HEK293 (cell line): ENCODE results near the gene MECR.

Source experiments
- CTCF ChIA-PET: fragments of 350-600 bp; formaldehyde crosslinking; extraction: SDS; loops from one replicate; lab custom pipeline; 2021; ENCODE audit warnings: antibody characterized with exemption; lab: Yijun Ruan, JAX
- POLR2A ChIA-PET: fragments of 300-600 bp; formaldehyde crosslinking; extraction: SDS; loops from one replicate; lab custom pipeline; 2020; ENCODE audit warnings: antibody characterized with exemption, inconsistent platforms; lab: Yijun Ruan, JAX
- H3K27ac ChIP-seq: fragments of 200-500 bp; sonication (Bioruptor generic); 2 replicates; pipeline ENCODE4 v1.5.1; 2014; ENCODE audit warnings: low read depth, low read length, control low read depth, inconsistent platforms; ENCODE audit errors: extremely low read depth
- H3K36me3 ChIP-seq, 2 experiments: fragments of 200-500 bp in 1 of 2; sonication (Bioruptor generic) in 1 of 2; 1 replicate in 1 of 2; 2 replicates in 1 of 2; pipeline ENCODE4 v1.5.1; 2014 to 2017; ENCODE audit warnings: inconsistent platforms in 2 of 2, low read length in 2 of 2; ENCODE audit not compliant: control insufficient read depth in 2 of 2, insufficient read depth in 1 of 2
- H3K4me1 ChIP-seq: fragments of 200-500 bp; sonication (Bioruptor generic); 2 replicates; pipeline ENCODE4 v1.5.1; 2014; ENCODE audit warnings: mild to moderate bottlenecking, low read length, inconsistent platforms; ENCODE audit not compliant: control insufficient read depth, insufficient read depth
- H3K4me3 ChIP-seq: 2 replicates; pipeline ENCODE4 v1.5.1; 2011; ENCODE audit warnings: low read depth, mild to moderate bottlenecking, control low read depth, low read length, moderate library complexity
- H3K9me3 ChIP-seq: fragments of 200-500 bp; sonication (Bioruptor generic); 2 replicates; pipeline ENCODE4 v1.5.1; 2014; ENCODE audit warnings: low read depth, low read length, inconsistent platforms; ENCODE audit not compliant: control insufficient read depth, insufficient read depth
- WT1 ChIP-seq: fragments of 450-650 bp; formaldehyde crosslinking; IDR thresholded peaks from 2 replicates; pipeline ENCODE4 v1.5.1; 2016; ENCODE audit warnings: missing biosample characterization, missing genetic modification characterization
- YY1 ChIP-seq: fragments of 450-650 bp; formaldehyde crosslinking; IDR thresholded peaks from 2 replicates; pipeline ENCODE4 v1.5.1; 2018; ENCODE audit warnings: missing biosample characterization, missing genetic modification characterization
- ZBTB1 ChIP-seq: fragments of 450-650 bp; formaldehyde crosslinking; IDR thresholded peaks from 2 replicates; pipeline ENCODE4 v1.5.1; 2016; ENCODE audit warnings: missing biosample characterization, missing genetic modification characterization
- ZNF155 ChIP-seq: fragments of 450-650 bp; formaldehyde crosslinking; IDR thresholded peaks from 2 replicates; pipeline ENCODE4 v1.5.1; 2016; ENCODE audit warnings: missing biosample characterization, missing genetic modification characterization
- ZNF169 ChIP-seq: fragments of 450-650 bp; formaldehyde crosslinking; IDR thresholded peaks from 2 replicates; pipeline ENCODE4 v1.5.1; 2016; ENCODE audit warnings: missing biosample characterization, missing genetic modification characterization
- ZNF311 ChIP-seq: fragments of 450-650 bp; formaldehyde crosslinking; IDR thresholded peaks from 2 replicates; pipeline ENCODE4 v1.5.1; 2017; ENCODE audit warnings: missing biosample characterization, missing genetic modification characterization, borderline replicate concordance
- ZNF335 ChIP-seq: fragments of 450-650 bp; formaldehyde crosslinking; conservative IDR thresholded peaks from 2 replicates; pipeline ENCODE4 v1.5.1; 2016; ENCODE audit warnings: missing biosample characterization, missing genetic modification characterization
- ZNF350 ChIP-seq: fragments of 450-650 bp; formaldehyde crosslinking; IDR thresholded peaks from 2 replicates; pipeline ENCODE4 v1.5.0; 2017; ENCODE audit warnings: missing biosample characterization, mild to moderate bottlenecking, missing genetic modification characterization
- ZNF354C ChIP-seq: fragments of 450-650 bp; formaldehyde crosslinking; IDR thresholded peaks from 2 replicates; pipeline ENCODE4 v1.5.1; 2016; ENCODE audit warnings: missing biosample characterization, missing genetic modification characterization, low read depth, borderline replicate concordance
- ZNF433 ChIP-seq: fragments of 450-650 bp; formaldehyde crosslinking; IDR thresholded peaks from 2 replicates; pipeline ENCODE4 v1.5.1; 2016; ENCODE audit warnings: missing biosample characterization, missing genetic modification characterization, low read depth
- ZNF561 ChIP-seq: fragments of 450-650 bp; IDR thresholded peaks from 2 replicates; pipeline ENCODE4 v1.5.1; 2018; ENCODE audit warnings: missing biosample characterization, missing genetic modification characterization, borderline replicate concordance
- ZNF654 ChIP-seq: fragments of 450-650 bp; formaldehyde crosslinking; IDR thresholded peaks from 2 replicates; pipeline ENCODE4 v1.5.1; 2016; ENCODE audit warnings: low read depth, missing biosample characterization, missing genetic modification characterization
- ZNF664 ChIP-seq: fragments of 450-650 bp; formaldehyde crosslinking; IDR thresholded peaks from 2 replicates; pipeline ENCODE4 v1.5.1; 2016; ENCODE audit warnings: missing biosample characterization, missing genetic modification characterization
- ZNF76 ChIP-seq: fragments of 450-650 bp; formaldehyde crosslinking; IDR thresholded peaks from 2 replicates; pipeline ENCODE4; 2016; ENCODE audit warnings: low read depth, missing biosample characterization, missing genetic modification characterization, borderline replicate concordance
- ZNF768 ChIP-seq: fragments of 450-650 bp; formaldehyde crosslinking; IDR thresholded peaks from 2 replicates; pipeline ENCODE4 v1.5.1; 2018; ENCODE audit warnings: missing biosample characterization, mild to moderate bottlenecking, missing genetic modification characterization
- TF ChIP-seq, protein P1 (sequence below): fragments of 450-650 bp; formaldehyde crosslinking; IDR thresholded peaks from 2 replicates; pipeline ENCODE4 v1.5.1; 2016; ENCODE audit warnings: missing biosample characterization, missing genetic modification characterization
- TF ChIP-seq, protein P2 (sequence below): fragments of 450-650 bp; formaldehyde crosslinking; optimal IDR thresholded peaks from 2 replicates; pipeline ENCODE3; 2016; ENCODE audit warnings: missing biosample characterization, mild to moderate bottlenecking, missing genetic modification characterization
- TF ChIP-seq, protein P3 (sequence below): fragments of 450-650 bp; formaldehyde crosslinking; IDR thresholded peaks from 2 replicates; pipeline ENCODE4 v1.5.1; 2016; ENCODE audit warnings: missing biosample characterization, missing genetic modification characterization
- TF ChIP-seq, protein P4 (sequence below): fragments of 450-650 bp; formaldehyde crosslinking; IDR thresholded peaks from 2 replicates; pipeline ENCODE4 v1.5.1; 2016; ENCODE audit warnings: missing biosample characterization, missing genetic modification characterization
- TF ChIP-seq, protein P5 (sequence below): fragments of 450-650 bp; formaldehyde crosslinking; IDR thresholded peaks from 2 replicates; pipeline ENCODE4 v1.5.1; 2016; ENCODE audit warnings: missing biosample characterization, missing genetic modification characterization

Gene MECR

DNA sequence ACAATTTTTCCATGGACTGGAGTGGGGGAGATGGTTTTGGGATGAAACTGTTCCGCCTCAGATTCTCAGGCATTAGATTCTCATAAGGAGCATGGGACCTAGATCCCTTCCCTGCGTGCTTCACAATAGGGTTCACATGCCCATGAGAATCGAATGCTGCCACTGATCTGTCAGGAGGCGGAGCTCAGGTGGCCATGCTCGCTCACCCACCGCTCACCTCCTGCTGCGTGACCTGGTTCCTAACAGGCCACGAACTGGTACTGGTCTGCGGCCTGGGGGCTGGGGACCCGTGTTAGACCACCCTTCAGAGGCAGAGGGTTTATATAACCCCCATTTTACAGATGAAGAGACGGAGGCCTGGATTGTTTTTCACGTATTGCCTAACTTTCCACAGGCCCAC lies 32.7 kb downstream of the MECR start:
- H3K27ac ChIP-seq = no peak overlapping the region
- CTCF ChIA-PET = interaction anchor here (0.6 to 10.8 kb wide), 13 partner anchors 16 to 1103 kb away, joined by 3 to 159 read pairs (median 5); partner anchors contain the start of gene SRSF4
- H3K4me1 ChIP-seq = no peaks in the 10 kb centered on the region
- H3K9me3 ChIP-seq = no peaks in the 10 kb centered on the region
- TF ChIP-seq ZNF768 (tag by site-specific recombination) (no peak), ZNF664 (tag by site-specific recombination) (no peak), ZNF433 (no peak), ZNF169 (tag by site-specific recombination) (no peak)
- TF ChIP-seq, protein P1, sequence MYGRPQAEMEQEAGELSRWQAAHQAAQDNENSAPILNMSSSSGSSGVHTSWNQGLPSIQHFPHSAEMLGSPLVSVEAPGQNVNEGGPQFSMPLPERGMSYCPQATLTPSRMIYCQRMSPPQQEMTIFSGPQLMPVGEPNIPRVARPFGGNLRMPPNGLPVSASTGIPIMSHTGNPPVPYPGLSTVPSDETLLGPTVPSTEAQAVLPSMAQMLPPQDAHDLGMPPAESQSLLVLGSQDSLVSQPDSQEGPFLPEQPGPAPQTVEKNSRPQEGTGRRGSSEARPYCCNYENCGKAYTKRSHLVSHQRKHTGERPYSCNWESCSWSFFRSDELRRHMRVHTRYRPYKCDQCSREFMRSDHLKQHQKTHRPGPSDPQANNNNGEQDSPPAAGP (tag by site-specific recombination) = no peak
- TF ChIP-seq, all 188 proteins: peak for 0
- POLR2A ChIA-PET = interaction anchor here (0.9 to 1.5 kb wide), 3 partner anchors 15 to 316 kb away, joined by 5 to 9 read pairs (median 8); partner anchors contain the start of gene SRSF4
- Histone ChIP-seq H3K36me3 (peaks cover 10 to 94% of the 10 kb centered on the region in 2 experiments; a peak in 2 of 3 replicates), H3K4me3 (no peak overlapping the region)

DNA sequence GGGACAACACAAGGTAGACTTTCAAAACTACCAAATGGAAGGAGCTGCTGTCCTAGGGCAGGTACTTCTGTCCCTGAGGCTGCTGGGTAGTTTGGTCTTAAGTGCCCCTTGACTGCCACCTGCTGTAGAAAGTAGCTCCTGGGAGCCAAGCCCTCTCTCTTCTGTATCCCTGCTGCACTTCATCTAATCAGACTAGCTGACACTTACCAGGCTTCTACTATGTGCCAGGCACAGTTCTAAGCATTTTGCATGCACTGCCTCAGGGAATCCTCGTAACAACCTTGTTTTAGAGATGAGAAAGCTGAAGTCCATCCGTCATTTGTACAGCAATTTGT lies 33.2 kb downstream of the MECR start:
- no peaks in the 10 kb centered on the region for H3K4me1 ChIP-seq
- CTCF ChIA-PET = interaction anchor here (0.6 to 10.8 kb wide), 15 partner anchors 16 to 1103 kb away, joined by 3 to 159 read pairs (median 5); partner anchors contain the start of gene SRSF4
- TF ChIP-seq, protein P2, sequence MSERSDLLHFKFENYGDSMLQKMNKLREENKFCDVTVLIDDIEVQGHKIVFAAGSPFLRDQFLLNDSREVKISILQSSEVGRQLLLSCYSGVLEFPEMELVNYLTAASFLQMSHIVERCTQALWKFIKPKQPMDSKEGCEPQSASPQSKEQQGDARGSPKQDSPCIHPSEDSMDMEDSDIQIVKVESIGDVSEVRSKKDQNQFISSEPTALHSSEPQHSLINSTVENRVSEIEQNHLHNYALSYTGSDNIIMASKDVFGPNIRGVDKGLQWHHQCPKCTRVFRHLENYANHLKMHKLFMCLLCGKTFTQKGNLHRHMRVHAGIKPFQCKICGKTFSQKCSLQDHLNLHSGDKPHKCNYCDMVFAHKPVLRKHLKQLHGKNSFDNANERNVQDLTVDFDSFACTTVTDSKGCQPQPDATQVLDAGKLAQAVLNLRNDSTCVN (tag by site-specific recombination) = no peak
- TF ChIP-seq ZNF654 (tag by site-specific recombination) (peak; percentile 57), ZNF76 (tag by site-specific recombination) (peak; percentile 37; the same call in 1 of the 2 replicates), ZNF561 (no peak), ZNF350 (tag by site-specific recombination) (no peak), YY1 (tag by site-specific recombination) (no peak), ZNF311 (tag by site-specific recombination) (no peak), ZNF155 (tag by site-specific recombination) (no peak), ZNF335 (tag by site-specific recombination) (0 out of 2 replicates have a peak, but pooled peaks have one; percentile 3), ZNF354C (tag by site-specific recombination) (no peak), WT1 (tag by site-specific recombination) (no peak), ZBTB1 (tag by site-specific recombination) (no peak)
- TF ChIP-seq, protein P3, sequence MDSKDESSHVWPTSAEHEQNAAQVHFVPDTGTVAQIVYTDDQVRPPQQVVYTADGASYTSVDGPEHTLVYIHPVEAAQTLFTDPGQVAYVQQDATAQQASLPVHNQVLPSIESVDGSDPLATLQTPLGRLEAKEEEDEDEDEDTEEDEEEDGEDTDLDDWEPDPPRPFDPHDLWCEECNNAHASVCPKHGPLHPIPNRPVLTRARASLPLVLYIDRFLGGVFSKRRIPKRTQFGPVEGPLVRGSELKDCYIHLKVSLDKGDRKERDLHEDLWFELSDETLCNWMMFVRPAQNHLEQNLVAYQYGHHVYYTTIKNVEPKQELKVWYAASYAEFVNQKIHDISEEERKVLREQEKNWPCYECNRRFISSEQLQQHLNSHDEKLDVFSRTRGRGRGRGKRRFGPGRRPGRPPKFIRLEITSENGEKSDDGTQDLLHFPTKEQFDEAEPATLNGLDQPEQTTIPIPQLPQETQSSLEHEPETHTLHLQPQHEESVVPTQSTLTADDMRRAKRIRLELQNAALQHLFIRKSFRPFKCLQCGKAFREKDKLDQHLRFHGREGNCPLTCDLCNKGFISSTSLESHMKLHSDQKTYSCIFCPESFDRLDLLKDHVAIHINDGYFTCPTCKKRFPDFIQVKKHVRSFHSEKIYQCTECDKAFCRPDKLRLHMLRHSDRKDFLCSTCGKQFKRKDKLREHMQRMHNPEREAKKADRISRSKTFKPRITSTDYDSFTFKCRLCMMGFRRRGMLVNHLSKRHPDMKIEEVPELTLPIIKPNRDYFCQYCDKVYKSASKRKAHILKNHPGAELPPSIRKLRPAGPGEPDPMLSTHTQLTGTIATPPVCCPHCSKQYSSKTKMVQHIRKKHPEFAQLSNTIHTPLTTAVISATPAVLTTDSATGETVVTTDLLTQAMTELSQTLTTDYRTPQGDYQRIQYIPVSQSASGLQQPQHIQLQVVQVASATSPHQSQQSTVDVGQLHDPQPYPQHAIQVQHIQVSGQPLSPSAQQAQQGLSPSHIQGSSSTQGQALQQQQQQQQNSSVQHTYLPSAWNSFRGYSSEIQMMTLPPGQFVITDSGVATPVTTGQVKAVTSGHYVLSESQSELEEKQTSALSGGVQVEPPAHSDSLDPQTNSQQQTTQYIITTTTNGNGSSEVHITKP (tag by site-specific recombination) = no peak
- TF ChIP-seq, protein P4, sequence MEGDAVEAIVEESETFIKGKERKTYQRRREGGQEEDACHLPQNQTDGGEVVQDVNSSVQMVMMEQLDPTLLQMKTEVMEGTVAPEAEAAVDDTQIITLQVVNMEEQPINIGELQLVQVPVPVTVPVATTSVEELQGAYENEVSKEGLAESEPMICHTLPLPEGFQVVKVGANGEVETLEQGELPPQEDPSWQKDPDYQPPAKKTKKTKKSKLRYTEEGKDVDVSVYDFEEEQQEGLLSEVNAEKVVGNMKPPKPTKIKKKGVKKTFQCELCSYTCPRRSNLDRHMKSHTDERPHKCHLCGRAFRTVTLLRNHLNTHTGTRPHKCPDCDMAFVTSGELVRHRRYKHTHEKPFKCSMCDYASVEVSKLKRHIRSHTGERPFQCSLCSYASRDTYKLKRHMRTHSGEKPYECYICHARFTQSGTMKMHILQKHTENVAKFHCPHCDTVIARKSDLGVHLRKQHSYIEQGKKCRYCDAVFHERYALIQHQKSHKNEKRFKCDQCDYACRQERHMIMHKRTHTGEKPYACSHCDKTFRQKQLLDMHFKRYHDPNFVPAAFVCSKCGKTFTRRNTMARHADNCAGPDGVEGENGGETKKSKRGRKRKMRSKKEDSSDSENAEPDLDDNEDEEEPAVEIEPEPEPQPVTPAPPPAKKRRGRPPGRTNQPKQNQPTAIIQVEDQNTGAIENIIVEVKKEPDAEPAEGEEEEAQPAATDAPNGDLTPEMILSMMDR = peak; percentile 52; the same call in 1 of the 2 replicates
- TF ChIP-seq, protein P5, sequence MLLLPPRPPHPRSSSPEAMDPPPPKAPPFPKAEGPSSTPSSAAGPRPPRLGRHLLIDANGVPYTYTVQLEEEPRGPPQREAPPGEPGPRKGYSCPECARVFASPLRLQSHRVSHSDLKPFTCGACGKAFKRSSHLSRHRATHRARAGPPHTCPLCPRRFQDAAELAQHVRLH = no peak
- TF ChIP-seq, all 188 proteins: peak for 4
- Histone ChIP-seq H3K27ac (no peak overlapping the region), H3K9me3 (no peaks in the 10 kb centered on the region), H3K4me3 (no peak overlapping the region), H3K36me3 (peaks cover 10 to 93% of the 10 kb centered on the region in 2 experiments; a peak in 2 of 3 replicates)
- POLR2A ChIA-PET = interaction anchor here (0.9 to 1.5 kb wide), 3 partner anchors 14 to 316 kb away, joined by 5 to 9 read pairs (median 8); partner anchors contain the start of gene SRSF4
